ENCODE results near the gene STK40.

The STK40 gene

DNA sequence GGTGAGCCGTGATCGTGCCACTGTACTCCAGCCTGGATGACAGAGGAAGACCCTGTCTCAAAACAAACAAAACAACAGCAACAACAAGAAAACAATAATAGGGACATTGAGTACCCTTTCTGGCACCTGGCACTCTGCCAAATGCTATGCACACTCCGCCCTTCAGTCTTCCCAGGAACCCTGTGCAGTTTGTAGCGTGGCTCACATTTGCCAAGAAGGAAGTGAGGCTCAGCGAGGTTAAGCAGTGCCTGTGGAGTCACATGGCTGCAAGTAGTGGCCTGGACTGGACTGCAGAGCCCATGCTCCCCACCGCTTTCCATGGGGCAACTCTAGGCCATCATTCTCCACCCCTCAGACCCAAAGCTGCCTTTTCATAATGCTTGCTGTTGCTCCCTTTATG is 57.0 kb downstream of the STK40 start:
- H4K20me1 ChIP-seq (ENCODE audit: insufficient read depth, low read length): no peaks in the 10 kb centered on the region
- no peak overlapping the region for H3K9ac ChIP-seq (ENCODE audit: low read depth, low read length)
- no peak overlapping the region for H2AFZ ChIP-seq (ENCODE audit: low read depth, low read length)
- no peaks in the 10 kb centered on the region for H3K36me3 ChIP-seq (ENCODE audit: insufficient read depth, low read length)
- ATAC-seq (ENCODE audit: insufficient read depth, low read depth) (no peak), DNase-seq (no peak)
- no peak overlapping the region for H3K27ac ChIP-seq (ENCODE audit: low read length)
- H3K9me3 ChIP-seq (ENCODE audit: insufficient read depth, low read length, severe bottlenecking): no peaks in the 10 kb centered on the region
- no peaks in the 10 kb centered on the region for H3K79me2 ChIP-seq (ENCODE audit: insufficient read depth, low read length)
- H3K27me3 ChIP-seq (ENCODE audit: insufficient read depth, low read length, poor library complexity): no peaks in the 10 kb centered on the region
- peaks cover 8% of the 10 kb centered on the region for H3K4me1 ChIP-seq (ENCODE audit: insufficient read depth, low read length)
- TF ChIP-seq, protein P1, sequence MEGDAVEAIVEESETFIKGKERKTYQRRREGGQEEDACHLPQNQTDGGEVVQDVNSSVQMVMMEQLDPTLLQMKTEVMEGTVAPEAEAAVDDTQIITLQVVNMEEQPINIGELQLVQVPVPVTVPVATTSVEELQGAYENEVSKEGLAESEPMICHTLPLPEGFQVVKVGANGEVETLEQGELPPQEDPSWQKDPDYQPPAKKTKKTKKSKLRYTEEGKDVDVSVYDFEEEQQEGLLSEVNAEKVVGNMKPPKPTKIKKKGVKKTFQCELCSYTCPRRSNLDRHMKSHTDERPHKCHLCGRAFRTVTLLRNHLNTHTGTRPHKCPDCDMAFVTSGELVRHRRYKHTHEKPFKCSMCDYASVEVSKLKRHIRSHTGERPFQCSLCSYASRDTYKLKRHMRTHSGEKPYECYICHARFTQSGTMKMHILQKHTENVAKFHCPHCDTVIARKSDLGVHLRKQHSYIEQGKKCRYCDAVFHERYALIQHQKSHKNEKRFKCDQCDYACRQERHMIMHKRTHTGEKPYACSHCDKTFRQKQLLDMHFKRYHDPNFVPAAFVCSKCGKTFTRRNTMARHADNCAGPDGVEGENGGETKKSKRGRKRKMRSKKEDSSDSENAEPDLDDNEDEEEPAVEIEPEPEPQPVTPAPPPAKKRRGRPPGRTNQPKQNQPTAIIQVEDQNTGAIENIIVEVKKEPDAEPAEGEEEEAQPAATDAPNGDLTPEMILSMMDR (IDR thresholded peaks at IDR 0.05; ENCODE audit: borderline replicate concordance, extremely low read depth, low read length, poor library complexity, severe bottlenecking): no peak
- no peak for TF ChIP-seq EZH2 (IDR thresholded peaks at IDR 0.05; ENCODE audit: borderline replicate concordance, low read depth, low read length, severe bottlenecking)
- no peak overlapping the region for H3K4me3 ChIP-seq (ENCODE audit: low read depth in 1 of 2, low read length in 2 of 2)
- no peak overlapping the region for H3K4me2 ChIP-seq (ENCODE audit: insufficient read depth, low read length)

DNA sequence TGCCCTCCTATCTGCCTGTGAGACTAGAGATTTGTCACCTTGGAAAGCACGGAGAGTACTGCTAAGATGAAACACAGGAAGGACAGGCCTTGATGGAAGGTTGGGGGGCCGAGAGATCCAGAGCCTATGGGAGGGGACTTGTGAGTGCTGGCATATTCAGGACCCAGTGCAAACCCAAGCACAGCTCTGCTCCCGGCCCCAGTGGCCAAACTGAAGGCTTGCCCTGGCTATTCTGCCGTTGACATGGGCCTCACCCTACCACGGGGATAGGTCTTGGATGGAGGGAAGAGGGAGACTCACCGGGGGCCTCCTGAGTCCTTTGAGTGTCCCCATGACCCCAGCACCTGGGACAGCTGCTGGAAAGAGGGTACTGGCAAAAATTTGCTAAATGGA is 57.6 kb downstream of the STK40 start:
- no peak overlapping the region for H3K27ac ChIP-seq (ENCODE audit: low read length)
- no peaks in the 10 kb centered on the region for H3K9me3 ChIP-seq (ENCODE audit: insufficient read depth, low read length, severe bottlenecking)
- no peak overlapping the region for H3K9ac ChIP-seq (ENCODE audit: low read depth, low read length)
- H3K36me3 ChIP-seq (ENCODE audit: insufficient read depth, low read length): no peaks in the 10 kb centered on the region
- H3K4me1 ChIP-seq (ENCODE audit: insufficient read depth, low read length): peaks cover 12% of the 10 kb centered on the region
- no peaks in the 10 kb centered on the region for H3K27me3 ChIP-seq (ENCODE audit: insufficient read depth, low read length, poor library complexity)
- ATAC-seq (ENCODE audit: insufficient read depth, low read depth) (no peak), DNase-seq (no peak)
- H4K20me1 ChIP-seq (ENCODE audit: insufficient read depth, low read length): no peaks in the 10 kb centered on the region
- H2AFZ ChIP-seq (ENCODE audit: low read depth, low read length): no peak overlapping the region
- no peak overlapping the region for H3K4me3 ChIP-seq (ENCODE audit: low read depth in 1 of 2, low read length in 2 of 2)
- no peaks in the 10 kb centered on the region for H3K79me2 ChIP-seq (ENCODE audit: insufficient read depth, low read length)
- no peak for TF ChIP-seq EZH2 (IDR thresholded peaks at IDR 0.05; ENCODE audit: borderline replicate concordance, low read depth, low read length, severe bottlenecking)
- TF ChIP-seq, protein P1 (IDR thresholded peaks at IDR 0.05; ENCODE audit: borderline replicate concordance, extremely low read depth, low read length, poor library complexity, severe bottlenecking): no peak
- H3K4me2 ChIP-seq (ENCODE audit: insufficient read depth, low read length): no peak overlapping the region

DNA sequence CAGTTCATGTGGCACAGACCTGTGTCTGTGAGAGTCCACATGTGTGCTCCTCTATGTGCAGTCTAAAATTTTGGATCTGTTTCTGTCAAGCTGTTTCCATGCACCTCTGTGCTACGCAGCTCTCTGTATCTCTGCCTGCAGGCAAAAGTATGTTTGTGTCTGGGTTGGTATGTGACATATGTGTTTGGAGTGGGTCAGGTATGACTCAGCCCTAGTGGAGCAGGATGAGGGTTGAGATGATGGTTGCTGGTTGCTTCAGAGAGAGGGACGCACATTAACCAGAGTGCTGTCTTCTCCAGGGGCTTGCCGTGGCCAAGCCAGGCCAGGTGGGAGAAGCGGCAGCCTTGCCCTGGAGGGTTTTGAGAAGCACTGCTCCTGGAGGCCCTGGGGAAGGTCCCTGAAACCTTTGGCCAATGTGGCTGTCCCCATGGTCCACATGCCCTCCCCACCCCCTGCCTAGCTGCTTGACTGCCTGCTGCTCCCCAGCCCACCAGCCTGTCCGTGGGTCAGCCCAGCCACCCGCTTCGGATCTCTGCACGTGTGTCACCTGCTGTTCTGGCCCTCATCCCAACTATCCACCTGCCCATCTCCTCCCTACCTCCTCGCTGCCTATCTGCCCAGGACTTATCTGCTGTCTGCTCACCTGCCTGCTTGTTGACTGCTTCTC is 58.2 kb downstream of the STK40 start:
- DNase-seq (no peak), ATAC-seq (ENCODE audit: insufficient read depth, low read depth) (no peak)
- Histone ChIP-seq H3K9me3 (ENCODE audit: insufficient read depth, low read length, severe bottlenecking) (no peaks in the 10 kb centered on the region), H3K4me3 (ENCODE audit: low read depth in 1 of 2, low read length in 2 of 2) (no peak overlapping the region), H3K4me2 (ENCODE audit: insufficient read depth, low read length) (no peak overlapping the region), H3K4me1 (ENCODE audit: insufficient read depth, low read length) (peaks cover 16% of the 10 kb centered on the region), H3K79me2 (ENCODE audit: insufficient read depth, low read length) (no peaks in the 10 kb centered on the region), H3K36me3 (ENCODE audit: insufficient read depth, low read length) (no peaks in the 10 kb centered on the region), H3K9ac (ENCODE audit: low read depth, low read length) (no peak overlapping the region), H4K20me1 (ENCODE audit: insufficient read depth, low read length) (no peaks in the 10 kb centered on the region), H3K27me3 (ENCODE audit: insufficient read depth, low read length, poor library complexity) (no peaks in the 10 kb centered on the region), H2AFZ (ENCODE audit: low read depth, low read length) (no peak overlapping the region), H3K27ac (ENCODE audit: low read length) (no peak overlapping the region)
- TF ChIP-seq, protein P1 (IDR thresholded peaks at IDR 0.05; ENCODE audit: borderline replicate concordance, extremely low read depth, low read length, poor library complexity, severe bottlenecking): no peak
- TF ChIP-seq EZH2 (IDR thresholded peaks at IDR 0.05; ENCODE audit: borderline replicate concordance, low read depth, low read length, severe bottlenecking): no peak
